Measurements from ENCODE around the gene ABHD17A. TPM values are rescaled to one million over a fixed set of nuclear protein-coding genes. Genes with fewer than 3 reads are reported as not detected.

Gene ABHD17A
- total and polyA plus RNA-seq, 9 of the 15 experiments (the other 6 are each of a cell fraction or from before 2014, with no cell fraction given): 0.04 to 135 (median 21.8) TPM; not detected in 1

DNA sequence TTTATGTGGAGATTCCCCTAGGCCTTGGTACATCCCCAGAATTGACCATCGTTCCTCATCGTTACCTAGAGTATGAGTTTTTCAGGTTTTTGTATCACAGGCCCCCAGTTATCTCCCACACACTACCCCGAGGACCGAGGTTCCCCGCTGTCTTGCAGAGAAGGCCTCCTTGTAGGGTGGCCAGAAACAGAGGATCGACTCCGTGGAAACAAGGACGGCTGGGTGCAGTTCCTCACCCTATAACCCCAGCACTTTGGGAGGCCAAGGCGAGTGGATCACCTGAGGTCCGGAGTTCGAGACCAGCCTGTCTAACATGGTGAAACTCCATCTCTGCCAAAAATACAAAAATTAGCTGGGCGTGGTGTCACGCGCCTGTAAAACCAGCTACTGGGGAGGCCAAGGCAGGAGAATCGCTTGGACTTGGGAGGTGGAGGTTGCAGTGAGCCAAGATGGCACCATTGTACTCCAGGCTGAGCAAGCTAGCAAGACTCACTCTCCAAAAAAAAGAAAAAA, 20.6 kb upstream of the ABHD17A start (continued):
- TF ChIP-seq, protein P1, sequence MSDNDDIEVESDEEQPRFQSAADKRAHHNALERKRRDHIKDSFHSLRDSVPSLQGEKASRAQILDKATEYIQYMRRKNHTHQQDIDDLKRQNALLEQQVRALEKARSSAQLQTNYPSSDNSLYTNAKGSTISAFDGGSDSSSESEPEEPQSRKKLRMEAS (CRISPR knock-in tag; IDR thresholded peaks at IDR 0.05): peak; percentile 19; the same call in 1 of the 2 replicates
- TF ChIP-seq ZBTB8A (IDR thresholded peaks at IDR 0.05; ENCODE audit: partially characterized antibody) (no peak), ARHGAP35 (IDR thresholded peaks at IDR 0.05; ENCODE audit: partially characterized antibody) (no peak), ZMIZ1 (IDR thresholded peaks at IDR 0.05; ENCODE audit: low read depth in 2 of 2, low read length in 2 of 2) (no peak), ZNF143 (CRISPR knock-in tag; IDR thresholded peaks at IDR 0.05) (no peak), ZNF699 (CRISPR knock-in tag; IDR thresholded peaks at IDR 0.05; ENCODE audit: insufficient replicate concordance) (no peak), POLR2AphosphoS2 (IDR thresholded peaks at IDR 0.05; ENCODE audit: low read length) (no peak), RBM17 (IDR thresholded peaks at IDR 0.05; ENCODE audit: borderline replicate concordance, low read depth, low read length) (no peak), TGIF2 (CRISPR knock-in tag; IDR thresholded peaks at IDR 0.05) (no peak), MAFG (tag; conservative IDR thresholded peaks at IDR 0.05) (no peak), KLF6 (CRISPR knock-in tag; IDR thresholded peaks at IDR 0.05; ENCODE audit: borderline replicate concordance) (0 out of 2 replicates have a peak, but pooled peaks have one; percentile 70), HNRNPUL1 (IDR thresholded peaks at IDR 0.05; ENCODE audit: low read length) (no peak), SRSF9 (IDR thresholded peaks at IDR 0.05; ENCODE audit: borderline replicate concordance, low read depth, low read length) (no peak), ZNF3 (CRISPR knock-in tag; IDR thresholded peaks at IDR 0.05) (no peak), MYNN (IDR thresholded peaks at IDR 0.05) (no peak), MYNN (CRISPR knock-in tag; IDR thresholded peaks at IDR 0.05) (no peak), JUND (IDR thresholded peaks at IDR 0.05; ENCODE audit: borderline replicate concordance, low read depth, low read length) (no peak), JUND (tag; IDR thresholded peaks at IDR 0.05; ENCODE audit: borderline replicate concordance, low read depth, low read length) (no peak), HDGF (IDR thresholded peaks at IDR 0.05) (no peak), SRF (CRISPR knock-in tag; IDR thresholded peaks at IDR 0.05) (no peak), ZNF232 (CRISPR knock-in tag; IDR thresholded peaks at IDR 0.05) (no peak)
- TF ChIP-seq, protein P2, sequence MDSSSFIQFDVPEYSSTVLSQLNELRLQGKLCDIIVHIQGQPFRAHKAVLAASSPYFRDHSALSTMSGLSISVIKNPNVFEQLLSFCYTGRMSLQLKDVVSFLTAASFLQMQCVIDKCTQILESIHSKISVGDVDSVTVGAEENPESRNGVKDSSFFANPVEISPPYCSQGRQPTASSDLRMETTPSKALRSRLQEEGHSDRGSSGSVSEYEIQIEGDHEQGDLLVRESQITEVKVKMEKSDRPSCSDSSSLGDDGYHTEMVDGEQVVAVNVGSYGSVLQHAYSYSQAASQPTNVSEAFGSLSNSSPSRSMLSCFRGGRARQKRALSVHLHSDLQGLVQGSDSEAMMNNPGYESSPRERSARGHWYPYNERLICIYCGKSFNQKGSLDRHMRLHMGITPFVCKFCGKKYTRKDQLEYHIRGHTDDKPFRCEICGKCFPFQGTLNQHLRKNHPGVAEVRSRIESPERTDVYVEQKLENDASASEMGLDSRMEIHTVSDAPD (CRISPR knock-in tag; IDR thresholded peaks at IDR 0.05): no peak
- TF ChIP-seq, protein P3, sequence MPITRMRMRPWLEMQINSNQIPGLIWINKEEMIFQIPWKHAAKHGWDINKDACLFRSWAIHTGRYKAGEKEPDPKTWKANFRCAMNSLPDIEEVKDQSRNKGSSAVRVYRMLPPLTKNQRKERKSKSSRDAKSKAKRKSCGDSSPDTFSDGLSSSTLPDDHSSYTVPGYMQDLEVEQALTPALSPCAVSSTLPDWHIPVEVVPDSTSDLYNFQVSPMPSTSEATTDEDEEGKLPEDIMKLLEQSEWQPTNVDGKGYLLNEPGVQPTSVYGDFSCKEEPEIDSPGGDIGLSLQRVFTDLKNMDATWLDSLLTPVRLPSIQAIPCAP (CRISPR knock-in tag; IDR thresholded peaks at IDR 0.05; ENCODE audit: borderline replicate concordance): no peak

All from K562 (cell line).